ENCODE results near the gene SNX9.
A peak's percentile ranks its signal among the peaks of the same experiment; 100 is the strongest.

Gene SNX9

GRCh38 chr6:157823001-157823527, at the start of gene SNX9:
TSS of gene SNX9 (plus strand) at chr6:157823246. CDS start at chr6:157823435, 189 bp downstream.
- H3K27ac ChIP-seq = peak within 1 kb of the TSS; percentile 92

GRCh38 chr6:157773248-157773773, 49.7 kb upstream of the SNX9 start:
- TF ChIP-seq CTCF (conservative IDR thresholded peaks at IDR 0.05) = no peak
- no peak overlapping the region for H3K27ac ChIP-seq

More at GRCh38 chr6:157823001-157823527, at the start of gene SNX9:
- TF ChIP-seq CTCF (conservative IDR thresholded peaks at IDR 0.05) = no peak

GRCh38 chr6:157774153-157775135, 48.6 kb upstream of the SNX9 start:
- no peak for TF ChIP-seq CTCF (conservative IDR thresholded peaks at IDR 0.05)
- no peak overlapping the region for H3K27ac ChIP-seq

- H3K27ac ChIP-seq = no peak overlapping the region
- no peak for TF ChIP-seq CTCF (conservative IDR thresholded peaks at IDR 0.05)
Measured at GRCh38 chr6:157775376-157775775, 47.7 kb upstream of the SNX9 start.

GRCh38 chr6:157777344-157777743, 45.7 kb upstream of the SNX9 start:
- no peak for TF ChIP-seq CTCF (conservative IDR thresholded peaks at IDR 0.05)
- H3K27ac ChIP-seq = no peak overlapping the region

- H3K27ac ChIP-seq = no peak overlapping the region
- TF ChIP-seq CTCF (conservative IDR thresholded peaks at IDR 0.05) = no peak
Measured at GRCh38 chr6:157778719-157779118, 44.3 kb upstream of the SNX9 start.

All from VCaP (cell line).